ENCODE data around the gene PMPCB. TPM values are rescaled to one million over a fixed set of nuclear protein-coding genes. Genes with fewer than 3 reads are reported as not detected.
A peak's percentile ranks its signal among the peaks of the same experiment; 100 is the strongest.

The PMPCB gene
- total RNA-seq, 1 donor from 2014 or later: 35.5 TPM

DNA sequence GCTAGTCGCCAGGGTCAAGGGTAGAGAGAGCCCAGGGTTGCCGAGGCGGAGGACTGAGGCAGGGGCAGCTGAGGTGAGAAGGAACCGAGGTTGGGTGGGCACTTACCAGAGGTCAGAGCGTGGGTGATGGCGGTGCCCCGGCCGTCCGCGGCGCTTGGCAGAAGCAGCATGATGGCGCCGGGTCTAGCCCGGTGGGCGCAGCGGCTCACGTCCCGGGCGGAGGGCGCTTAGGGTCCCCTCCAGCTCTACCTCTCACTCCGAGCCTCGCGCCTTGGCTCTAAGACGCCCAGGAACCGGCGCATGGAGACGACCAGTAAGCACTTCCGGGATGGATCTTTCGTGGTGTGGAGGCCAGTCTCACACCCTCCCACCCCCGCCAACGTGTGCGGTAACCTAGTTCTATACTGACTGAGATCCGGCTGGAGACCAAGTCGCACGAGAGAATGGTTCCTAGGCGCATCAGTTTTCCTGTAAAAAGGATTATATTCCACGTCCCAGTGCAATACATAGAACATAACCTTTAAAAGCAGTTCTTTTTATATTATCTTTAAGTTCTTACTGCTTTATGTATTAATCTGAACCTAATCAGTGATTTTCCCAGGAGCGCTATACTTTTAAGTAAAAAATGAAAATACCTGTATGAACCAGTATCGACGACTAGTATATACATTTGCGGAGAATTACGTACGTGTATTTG, 47.4 kb downstream of the PMPCB start, which contains the start of gene DNAJC2:
TSS of gene DNAJC2 (minus strand) at position 315 of the 697 bp plus-strand sequence. CDS start at position 170, 145 bp downstream.
- intact Hi-C loops (cut with DNase I): loop anchor here (2.0 kb wide), 1 partner anchor 48 kb away; the partner anchor contains the start of gene PMPCB
- Histone ChIP-seq H3K4me1 (peaks cover 5 to 20% of the 10 kb centered on the region in 2 donors), H3K36me3 (peaks cover 12 to 13% of the 10 kb centered on the region in 2 donors), H3K9me3 (no peaks in the 10 kb centered on the region), H3K4me3 (peak within 1 kb of the TSS; percentile 77 to 99), H3K27me3 (no peaks in the 10 kb centered on the region), H3K27ac (peak within 1 kb of the TSS; percentile 88 to 90)
- peak; percentile 30 to 93 for DNase-seq (ENCODE audit: low spot score in 2 of 2)
- TF ChIP-seq, protein P1, sequence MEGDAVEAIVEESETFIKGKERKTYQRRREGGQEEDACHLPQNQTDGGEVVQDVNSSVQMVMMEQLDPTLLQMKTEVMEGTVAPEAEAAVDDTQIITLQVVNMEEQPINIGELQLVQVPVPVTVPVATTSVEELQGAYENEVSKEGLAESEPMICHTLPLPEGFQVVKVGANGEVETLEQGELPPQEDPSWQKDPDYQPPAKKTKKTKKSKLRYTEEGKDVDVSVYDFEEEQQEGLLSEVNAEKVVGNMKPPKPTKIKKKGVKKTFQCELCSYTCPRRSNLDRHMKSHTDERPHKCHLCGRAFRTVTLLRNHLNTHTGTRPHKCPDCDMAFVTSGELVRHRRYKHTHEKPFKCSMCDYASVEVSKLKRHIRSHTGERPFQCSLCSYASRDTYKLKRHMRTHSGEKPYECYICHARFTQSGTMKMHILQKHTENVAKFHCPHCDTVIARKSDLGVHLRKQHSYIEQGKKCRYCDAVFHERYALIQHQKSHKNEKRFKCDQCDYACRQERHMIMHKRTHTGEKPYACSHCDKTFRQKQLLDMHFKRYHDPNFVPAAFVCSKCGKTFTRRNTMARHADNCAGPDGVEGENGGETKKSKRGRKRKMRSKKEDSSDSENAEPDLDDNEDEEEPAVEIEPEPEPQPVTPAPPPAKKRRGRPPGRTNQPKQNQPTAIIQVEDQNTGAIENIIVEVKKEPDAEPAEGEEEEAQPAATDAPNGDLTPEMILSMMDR (IDR thresholded peaks at IDR 0.05): no peak

DNA sequence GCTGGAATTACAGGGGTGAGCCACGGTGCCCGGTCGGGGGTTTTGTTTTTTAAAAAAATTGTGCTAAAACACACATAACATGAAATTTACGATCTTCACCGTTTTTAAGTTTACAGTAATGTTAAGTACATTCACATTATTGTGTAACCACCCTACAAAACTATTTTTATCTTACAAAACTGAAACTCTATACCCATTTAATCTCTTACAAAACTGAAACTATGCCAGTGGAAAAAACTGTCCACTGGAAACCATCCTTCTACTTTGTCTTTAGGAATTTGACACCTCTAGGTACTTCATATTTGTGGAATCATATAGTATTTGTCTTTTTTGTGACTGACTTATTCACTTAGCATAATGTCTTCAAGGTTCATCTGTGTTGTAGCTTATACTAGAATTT, 49.2 kb downstream of the PMPCB start:
- H3K27ac ChIP-seq: no peak overlapping the region
- intact Hi-C loops (cut with DNase I): no loop called here
- H3K36me3 ChIP-seq: peaks cover 1 to 3% of the 10 kb centered on the region in 2 donors
- H3K9me3 ChIP-seq: no peaks in the 10 kb centered on the region
- no peak for DNase-seq (ENCODE audit: low spot score in 2 of 2)
- TF ChIP-seq, protein P1 (IDR thresholded peaks at IDR 0.05): no peak
- H3K4me3 ChIP-seq: no peak overlapping the region
- peaks cover 7 to 27% of the 10 kb centered on the region in 2 donors for H3K4me1 ChIP-seq
- H3K27me3 ChIP-seq: no peaks in the 10 kb centered on the region

DNA sequence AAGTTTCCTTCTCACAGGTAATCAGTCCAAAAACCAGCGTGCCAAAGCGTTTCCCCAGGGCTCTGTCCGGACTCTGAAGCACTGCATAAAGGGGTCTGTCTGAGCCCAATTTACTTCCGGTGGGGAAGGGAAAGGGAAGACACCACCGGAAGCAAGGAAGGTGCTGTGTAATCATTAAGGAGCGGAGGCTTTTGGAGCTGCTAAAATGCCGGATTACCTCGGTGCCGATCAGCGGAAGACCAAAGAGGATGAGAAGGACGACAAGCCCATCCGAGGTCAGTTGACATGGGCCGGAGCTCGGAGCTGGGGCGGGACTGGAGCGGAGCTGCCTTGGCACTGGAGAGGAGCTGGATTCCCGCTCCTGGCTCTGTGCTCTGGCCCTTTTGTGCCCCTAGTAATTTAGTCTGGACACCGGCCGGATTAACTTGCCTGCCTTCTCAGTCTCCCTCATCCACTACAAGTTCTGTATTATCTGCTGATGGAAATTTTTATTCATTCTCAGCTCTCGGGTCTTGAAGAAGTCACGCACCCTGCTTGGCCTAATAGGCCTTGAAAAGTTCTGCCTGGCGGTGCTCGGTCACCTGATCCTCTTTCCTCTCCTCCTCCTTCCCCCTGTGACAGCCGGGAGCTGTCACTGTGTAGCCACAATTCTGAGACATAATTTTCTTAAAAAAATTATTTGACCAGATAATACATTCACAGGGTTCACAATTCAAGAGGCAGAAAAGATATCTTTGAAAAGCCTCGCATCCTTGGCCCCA, 50.5 kb downstream of the PMPCB start, which contains the start of gene PSMC2:
TSS of gene PSMC2 (plus strand) at position 137 of the 761 bp plus-strand sequence. CDS start at position 206, 69 bp downstream.
- H3K27ac ChIP-seq: peak within 1 kb of the TSS; percentile 81 to 86
- H3K27me3 ChIP-seq: no peaks in the 10 kb centered on the region
- peaks cover 7 to 28% of the 10 kb centered on the region in 2 donors for H3K4me1 ChIP-seq
- peak in 1 of 2 donors; percentile 90 for DNase-seq (ENCODE audit: low spot score in 2 of 2)
- H3K9me3 ChIP-seq: no peaks in the 10 kb centered on the region
- TF ChIP-seq, protein P1 (IDR thresholded peaks at IDR 0.05): no peak
- H3K36me3 ChIP-seq: peaks cover 1 to 4% of the 10 kb centered on the region in 2 donors
- H3K4me3 ChIP-seq: peak within 1 kb of the TSS; percentile 63 to 69
- intact Hi-C loops (cut with DNase I): no loop called here

DNA sequence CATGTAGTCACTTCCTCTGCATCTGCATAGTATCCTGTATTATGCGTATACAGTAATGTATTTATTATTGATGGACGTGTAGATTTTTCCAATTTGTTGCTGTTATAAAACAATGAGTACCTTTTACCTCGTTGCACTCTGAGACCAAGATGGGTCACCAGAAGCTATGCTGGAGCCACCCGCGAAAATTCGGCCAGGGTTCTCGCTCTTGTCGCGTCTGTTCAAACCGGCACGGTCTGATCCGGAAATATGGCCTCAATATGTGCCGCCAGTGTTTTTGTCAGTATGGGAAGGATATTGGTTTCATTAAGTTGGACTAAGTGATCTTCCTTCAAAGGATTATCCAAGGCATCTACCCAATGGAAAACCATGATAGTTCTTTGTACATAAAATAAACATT, 51.2 kb downstream of the PMPCB start:
- TF ChIP-seq, protein P1 (IDR thresholded peaks at IDR 0.05): no peak
- intact Hi-C loops (cut with DNase I): no loop called here
- no peak overlapping the region for H3K27ac ChIP-seq
- no peak for DNase-seq (ENCODE audit: low spot score in 2 of 2)
- H3K36me3 ChIP-seq: peaks cover 9 to 12% of the 10 kb centered on the region in 2 donors
- no peaks in the 10 kb centered on the region for H3K27me3 ChIP-seq
- H3K9me3 ChIP-seq: no peaks in the 10 kb centered on the region
- H3K4me1 ChIP-seq: peaks cover 7 to 21% of the 10 kb centered on the region in 2 donors
- H3K4me3 ChIP-seq: peak overlapping the region; percentile 63 to 69

DNA sequence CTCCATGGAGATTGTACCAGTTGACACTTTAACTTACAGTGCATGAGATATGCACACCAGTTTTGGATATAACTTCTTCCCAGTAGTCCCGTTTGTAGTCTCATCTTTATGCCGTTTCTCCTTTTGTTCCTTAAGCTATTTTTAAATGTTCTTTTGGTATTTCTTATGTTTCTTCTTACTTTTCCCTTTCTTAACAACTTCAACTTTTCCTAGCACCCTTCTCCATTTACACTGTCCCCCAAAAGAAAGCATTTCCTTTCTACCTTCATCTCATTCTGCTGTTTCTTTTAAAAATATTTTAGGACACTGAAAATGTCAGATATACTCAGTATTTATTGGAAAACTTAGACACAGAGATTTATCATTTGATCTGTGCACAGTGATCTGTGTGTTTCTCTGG, 51.7 kb downstream of the PMPCB start:
- intact Hi-C loops (cut with DNase I): no loop called here
- Histone ChIP-seq H3K4me3 (peak overlapping the region; percentile 63 to 69), H3K4me1 (peaks cover 7 to 21% of the 10 kb centered on the region in 2 donors), H3K36me3 (peaks cover 9 to 12% of the 10 kb centered on the region in 2 donors), H3K27ac (no peak overlapping the region), H3K27me3 (no peaks in the 10 kb centered on the region), H3K9me3 (no peaks in the 10 kb centered on the region)
- TF ChIP-seq, protein P1 (IDR thresholded peaks at IDR 0.05): no peak
- no peak for DNase-seq (ENCODE audit: low spot score in 2 of 2)
